ENCODE measurements around the gene TOM1L1.

Gene TOM1L1

DNA sequence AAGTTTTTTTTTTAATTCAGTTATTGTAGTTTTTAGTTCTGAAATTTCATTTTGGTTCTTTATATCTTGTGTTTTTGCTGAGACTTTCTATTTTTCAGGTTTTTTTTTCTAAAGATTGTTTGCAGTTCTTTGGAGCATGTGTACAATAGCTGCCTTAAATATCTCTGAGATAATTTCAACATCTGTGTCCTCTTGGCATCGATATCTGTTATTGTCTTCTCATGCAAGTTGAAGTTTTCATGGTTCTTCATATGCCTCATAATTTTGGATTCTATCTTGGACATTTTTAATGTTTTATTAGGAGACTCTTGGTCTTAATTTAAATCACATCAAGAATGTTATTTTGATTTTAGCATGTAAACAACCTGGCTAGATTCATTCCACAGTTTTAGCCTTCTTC, 45.0 kb downstream of the TOM1L1 start:
- H3K9me3 ChIP-seq (ENCODE audit: control insufficient read depth, insufficient read depth, low read length) = no peaks in the 10 kb centered on the region
- no peaks in the 10 kb centered on the region for H3K4me1 ChIP-seq (ENCODE audit: insufficient read depth, low read length)
- peaks cover 29% of the 10 kb centered on the region for H3K36me3 ChIP-seq (ENCODE audit: insufficient read depth, low read length)
- no peak overlapping the region for H3K9ac ChIP-seq (ENCODE audit: low read depth, low read length)

DNA sequence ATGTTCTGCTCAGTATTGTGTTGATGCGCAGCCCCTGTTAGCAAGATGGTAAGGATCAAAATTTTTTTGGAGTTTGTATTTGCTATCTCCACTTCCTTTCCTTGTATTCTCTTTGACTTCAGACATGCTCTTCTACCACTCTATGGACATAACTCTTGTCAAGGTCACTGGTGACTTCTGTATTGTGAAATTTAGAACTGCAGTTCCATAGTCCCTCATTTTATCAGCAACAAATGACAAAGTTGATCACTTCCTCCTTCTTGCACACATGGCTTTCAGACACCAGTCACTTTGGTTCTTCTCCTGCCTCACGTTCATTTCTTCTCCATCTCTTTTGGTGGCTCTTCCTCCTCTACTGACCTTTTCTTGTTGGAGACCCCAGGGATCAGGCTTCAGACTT, 46.7 kb downstream of the TOM1L1 start:
- Histone ChIP-seq H3K36me3 (ENCODE audit: insufficient read depth, low read length) (peaks cover 32% of the 10 kb centered on the region), H3K9me3 (ENCODE audit: control insufficient read depth, insufficient read depth, low read length) (no peaks in the 10 kb centered on the region), H3K9ac (ENCODE audit: low read depth, low read length) (no peak overlapping the region), H3K4me1 (ENCODE audit: insufficient read depth, low read length) (no peaks in the 10 kb centered on the region)

DNA sequence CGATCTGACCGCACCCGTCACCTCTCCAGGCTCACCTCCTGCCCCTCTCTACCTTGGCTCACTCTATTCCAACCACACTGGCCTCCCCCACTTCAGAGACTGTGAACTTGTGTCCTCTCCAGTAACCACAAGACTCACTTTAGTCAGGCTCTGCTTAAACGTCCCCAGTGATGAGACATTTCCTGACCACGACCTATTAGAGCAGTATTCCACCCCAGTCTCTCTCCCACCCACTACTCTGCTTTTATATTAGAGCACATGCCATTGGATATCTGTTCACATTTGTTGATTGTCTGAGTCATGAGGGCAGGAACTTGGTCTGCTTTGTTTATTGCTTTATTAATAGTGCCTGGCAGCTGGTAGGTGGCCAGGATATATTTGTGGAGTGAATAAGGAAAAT, 47.7 kb downstream of the TOM1L1 start:
- no peak overlapping the region for H3K9ac ChIP-seq (ENCODE audit: low read depth, low read length)
- H3K36me3 ChIP-seq (ENCODE audit: insufficient read depth, low read length) = peaks cover 32% of the 10 kb centered on the region
- no peaks in the 10 kb centered on the region for H3K9me3 ChIP-seq (ENCODE audit: control insufficient read depth, insufficient read depth, low read length)
- no peaks in the 10 kb centered on the region for H3K4me1 ChIP-seq (ENCODE audit: insufficient read depth, low read length)

DNA sequence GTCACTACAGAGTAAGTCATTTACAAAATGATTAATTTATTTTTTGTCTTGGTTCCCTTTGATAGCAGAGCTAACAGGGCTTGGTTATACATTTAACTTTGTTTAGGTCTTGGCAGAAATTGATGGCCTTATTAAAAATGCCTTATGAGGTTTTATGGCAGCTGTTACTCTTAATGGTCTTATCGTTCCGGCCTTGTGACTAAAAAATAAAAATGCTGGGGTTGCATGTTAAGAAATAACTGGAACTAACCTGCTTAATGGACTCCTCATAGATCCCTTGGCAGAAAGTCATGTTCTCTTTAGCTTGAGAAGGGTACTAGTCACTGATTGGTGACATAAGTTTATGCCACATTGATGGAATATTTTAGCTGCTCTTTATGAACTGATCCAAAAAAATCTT, 49.5 kb downstream of the TOM1L1 start:
- no peaks in the 10 kb centered on the region for H3K4me1 ChIP-seq (ENCODE audit: insufficient read depth, low read length)
- peaks cover 32% of the 10 kb centered on the region for H3K36me3 ChIP-seq (ENCODE audit: insufficient read depth, low read length)
- no peaks in the 10 kb centered on the region for H3K9me3 ChIP-seq (ENCODE audit: control insufficient read depth, insufficient read depth, low read length)
- H3K9ac ChIP-seq (ENCODE audit: low read depth, low read length) = no peak overlapping the region

DNA sequence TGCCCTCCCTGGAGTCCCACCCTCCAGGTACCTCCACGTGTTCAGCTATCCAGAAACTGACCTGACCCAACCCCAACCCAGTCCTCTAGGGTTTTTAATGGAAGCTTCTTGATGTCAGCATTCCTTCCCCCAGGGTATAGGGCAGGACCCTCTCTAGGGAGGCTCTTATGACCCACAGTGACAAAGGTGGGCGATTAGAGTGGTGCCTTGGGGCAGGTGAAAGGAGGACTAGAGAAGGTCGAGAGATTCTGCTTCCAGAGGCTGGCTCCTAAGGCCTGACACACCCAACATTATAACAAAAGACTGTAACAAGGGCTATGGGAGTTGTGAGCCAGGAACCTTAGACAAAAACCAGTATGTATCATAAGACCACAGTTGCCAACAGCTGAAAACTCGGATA, 50.6 kb downstream of the TOM1L1 start:
- Histone ChIP-seq H3K36me3 (ENCODE audit: insufficient read depth, low read length) (peaks cover 30% of the 10 kb centered on the region), H3K4me1 (ENCODE audit: insufficient read depth, low read length) (no peaks in the 10 kb centered on the region), H3K9me3 (ENCODE audit: control insufficient read depth, insufficient read depth, low read length) (no peaks in the 10 kb centered on the region), H3K9ac (ENCODE audit: low read depth, low read length) (no peak overlapping the region)

DNA sequence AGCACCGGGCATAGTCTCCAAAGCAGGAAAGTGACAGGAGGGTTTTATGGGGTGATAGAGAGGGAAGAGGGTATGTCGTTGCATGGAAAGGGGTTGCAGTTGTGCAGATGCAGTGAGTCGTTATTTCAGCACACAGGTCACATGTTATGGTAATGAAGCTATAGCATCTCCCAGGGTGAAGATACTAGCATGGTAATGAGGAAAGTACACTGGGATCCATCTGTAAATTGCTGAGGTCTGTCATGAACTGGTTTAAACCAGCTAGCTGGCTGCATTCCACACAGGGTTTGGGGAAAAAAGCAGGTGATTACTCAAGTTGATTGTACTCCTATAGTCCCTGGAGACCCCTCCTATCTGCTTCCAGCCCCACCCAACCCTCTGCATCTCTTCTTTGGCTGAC, 56.1 kb downstream of the TOM1L1 start:
- Histone ChIP-seq H3K9me3 (ENCODE audit: control insufficient read depth, insufficient read depth, low read length) (no peaks in the 10 kb centered on the region), H3K36me3 (ENCODE audit: insufficient read depth, low read length) (peaks cover 16% of the 10 kb centered on the region; the same call in 1 of the 2 replicates), H3K9ac (ENCODE audit: low read depth, low read length) (no peak overlapping the region), H3K4me1 (ENCODE audit: insufficient read depth, low read length) (peaks cover 9% of the 10 kb centered on the region; the same call in 1 of the 2 replicates)

DNA sequence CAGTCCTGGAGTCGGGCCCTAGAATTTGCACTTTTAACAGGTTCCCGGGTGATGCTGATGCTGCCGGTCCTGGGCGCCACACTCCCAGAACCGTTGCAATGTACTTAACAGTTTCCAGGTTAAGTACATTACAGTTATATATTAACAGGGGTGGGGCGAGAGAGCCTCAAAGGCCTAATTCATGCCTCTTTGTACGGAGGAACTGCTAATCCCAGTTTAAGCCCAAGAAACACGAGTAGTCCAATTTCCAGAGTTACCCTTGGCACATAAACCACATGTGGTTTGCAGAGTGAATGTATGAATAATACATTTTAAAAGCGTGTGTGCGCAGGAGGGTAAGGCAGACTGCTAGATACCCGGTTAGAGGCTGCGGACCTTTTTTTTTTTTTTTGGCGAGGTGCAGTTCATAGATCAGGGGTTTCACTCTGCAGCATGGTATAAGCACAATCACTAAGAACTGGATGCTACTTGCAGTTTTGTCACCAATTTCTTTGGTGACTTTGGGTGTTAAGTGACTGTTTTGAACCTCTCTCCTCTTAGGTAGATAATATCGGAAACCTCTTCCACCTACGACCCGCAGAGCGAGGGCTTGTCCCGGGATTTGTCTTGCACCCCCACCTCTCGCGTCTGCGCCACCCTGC, 67.1 kb downstream of the TOM1L1 start:
- Histone ChIP-seq H3K9me3 (ENCODE audit: control insufficient read depth, insufficient read depth, low read length) (no peaks in the 10 kb centered on the region), H3K36me3 (ENCODE audit: insufficient read depth, low read length) (0 out of 2 replicates have a peak, but pooled peaks cover 3% of the 10 kb centered on the region), H3K4me1 (ENCODE audit: insufficient read depth, low read length) (0 out of 2 replicates have a peak, but pooled peaks cover 6% of the 10 kb centered on the region), H3K9ac (ENCODE audit: low read depth, low read length) (peak overlapping the region; percentile 97)

DNA sequence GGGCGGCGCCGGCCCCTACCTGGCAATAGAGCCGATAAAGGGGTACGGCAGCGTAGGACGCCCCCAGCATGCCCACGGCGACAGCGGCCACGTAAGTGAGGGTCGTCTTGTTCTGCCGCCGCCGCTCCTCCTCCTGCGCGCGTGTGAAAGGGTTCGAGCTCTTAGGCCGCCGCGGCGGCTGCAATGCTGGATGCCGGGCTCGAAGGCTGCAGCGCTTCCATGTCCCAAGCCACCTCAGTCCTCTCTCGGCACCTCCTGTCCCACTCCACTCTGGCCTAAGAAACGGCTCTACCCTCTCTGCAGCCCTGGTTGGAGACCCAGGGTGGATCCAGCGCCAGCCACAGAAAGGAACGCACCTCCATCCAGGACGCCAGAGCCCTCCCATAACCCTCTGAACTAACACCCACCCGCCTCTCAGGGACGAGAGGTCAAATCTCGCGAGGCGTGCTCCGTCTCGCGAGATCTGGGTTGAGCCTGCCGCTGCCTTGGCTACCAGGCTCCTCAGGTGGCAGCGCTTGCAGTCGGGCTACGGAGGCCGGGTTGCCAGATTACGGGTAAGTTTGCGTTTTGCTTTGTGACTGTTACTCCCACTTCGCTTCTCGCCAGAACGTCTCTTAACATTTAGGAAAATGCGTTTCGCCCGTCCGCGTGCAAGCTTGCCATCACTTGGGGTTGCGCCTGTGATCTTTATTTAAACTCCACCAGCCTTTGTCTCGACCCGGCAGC, 67.8 kb downstream of the TOM1L1 start, which contains the start of the genes COX11 and STXBP4:
Gene COX11, minus strand, starts transcription at position 393 of the 726 bp plus-strand sequence. Its CDS starts 8 bp downstream, at position 385.
Gene STXBP4, plus strand, starts transcription at position 504 of the 726 bp plus-strand sequence. CDS start 17,455 bp downstream, outside the sequence.
- H3K4me1 ChIP-seq (ENCODE audit: insufficient read depth, low read length) = 0 out of 2 replicates have a peak, but pooled peaks cover 6% of the 10 kb centered on the region
- peak within 1 kb of the TSS; percentile 97 for H3K9ac ChIP-seq (ENCODE audit: low read depth, low read length)
- H3K9me3 ChIP-seq (ENCODE audit: control insufficient read depth, insufficient read depth, low read length) = no peaks in the 10 kb centered on the region
- 0 out of 2 replicates have a peak, but pooled peaks cover 3% of the 10 kb centered on the region for H3K36me3 ChIP-seq (ENCODE audit: insufficient read depth, low read length)

DNA sequence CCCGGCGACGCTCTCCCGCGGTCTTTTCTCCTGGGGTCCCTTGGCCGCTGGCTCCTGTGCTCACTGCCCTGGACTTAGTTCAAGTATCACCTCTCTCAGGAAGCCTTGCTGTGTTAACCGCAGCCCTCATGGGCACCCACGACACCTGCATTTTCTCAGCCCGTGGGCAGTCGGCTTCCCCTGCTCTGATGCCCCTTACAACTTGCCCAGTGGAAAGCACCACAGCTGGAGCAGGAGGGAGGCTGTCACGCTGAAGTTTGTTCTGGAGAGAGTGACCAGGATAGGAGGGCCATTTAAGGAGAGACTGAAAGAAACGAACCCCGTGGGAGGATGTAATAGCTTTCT, 68.3 kb downstream of the TOM1L1 start:
- Histone ChIP-seq H3K9ac (ENCODE audit: low read depth, low read length) (peak overlapping the region; percentile 97), H3K36me3 (ENCODE audit: insufficient read depth, low read length) (0 out of 2 replicates have a peak, but pooled peaks cover 3% of the 10 kb centered on the region), H3K9me3 (ENCODE audit: control insufficient read depth, insufficient read depth, low read length) (no peaks in the 10 kb centered on the region), H3K4me1 (ENCODE audit: insufficient read depth, low read length) (0 out of 2 replicates have a peak, but pooled peaks cover 6% of the 10 kb centered on the region)

DNA sequence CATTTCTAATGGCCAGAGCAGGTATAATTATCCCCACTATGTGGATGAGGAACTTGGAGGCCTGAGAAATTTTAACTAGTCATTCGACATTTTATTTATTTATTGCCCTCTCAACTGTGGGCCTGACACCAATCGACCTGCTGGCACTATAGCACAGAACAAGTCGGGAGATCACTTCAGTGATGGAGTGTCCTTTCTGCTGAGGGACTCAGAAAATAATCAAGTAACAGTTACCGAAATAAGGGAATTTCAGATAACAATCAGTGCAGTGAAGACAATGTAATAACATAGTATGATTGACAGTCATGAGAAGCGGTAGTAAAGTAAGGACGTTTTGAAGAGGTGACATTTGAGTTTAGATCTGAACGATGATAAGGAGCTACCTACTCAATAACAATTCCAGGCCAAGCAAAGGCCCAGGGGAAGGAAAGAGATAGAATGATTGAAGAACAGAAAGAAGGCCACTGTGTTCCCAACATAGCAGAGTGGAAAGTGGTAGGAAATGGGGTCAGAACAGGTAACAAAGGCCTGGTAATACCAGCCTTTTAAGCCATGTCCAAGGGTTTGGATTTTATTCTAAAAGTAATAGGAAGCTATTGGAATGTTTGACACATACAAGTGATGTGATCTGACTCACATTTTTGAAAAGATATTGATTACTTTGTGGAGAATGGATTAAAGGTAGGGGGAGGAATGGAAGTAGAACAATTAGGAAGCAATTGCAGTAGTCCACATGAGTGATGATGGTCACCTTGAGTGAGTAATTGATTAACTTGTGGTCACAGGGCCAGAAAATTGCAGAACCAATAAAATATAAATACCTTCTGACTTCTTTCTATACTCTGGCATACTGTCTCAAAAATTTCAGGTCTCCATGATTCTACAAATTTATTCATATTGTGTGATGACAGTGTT, 69.3 kb downstream of the TOM1L1 start:
- 0 out of 2 replicates have a peak, but pooled peaks cover 6% of the 10 kb centered on the region for H3K4me1 ChIP-seq (ENCODE audit: insufficient read depth, low read length)
- no peaks in the 10 kb centered on the region for H3K36me3 ChIP-seq (ENCODE audit: insufficient read depth, low read length)
- no peaks in the 10 kb centered on the region for H3K9me3 ChIP-seq (ENCODE audit: control insufficient read depth, insufficient read depth, low read length)
- peak overlapping the region; percentile 97 for H3K9ac ChIP-seq (ENCODE audit: low read depth, low read length)

DNA sequence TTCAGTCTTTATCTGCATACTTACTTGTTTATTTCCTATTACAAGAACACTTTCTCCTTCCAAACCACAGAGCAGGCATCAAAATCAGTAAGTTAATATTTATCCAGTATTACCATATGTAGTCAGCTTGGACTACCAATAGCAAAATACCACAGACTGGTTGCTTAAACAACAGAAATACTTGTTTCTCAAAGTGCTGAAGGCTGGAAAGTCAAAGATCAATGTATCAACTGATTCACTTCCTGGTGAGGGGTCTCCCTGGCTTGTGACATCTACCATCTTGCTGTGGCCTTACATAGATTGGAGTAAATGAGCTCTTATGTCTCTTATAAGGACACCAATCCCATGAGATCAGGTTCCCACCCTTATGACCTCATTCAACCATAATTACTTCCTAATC, 70.5 kb downstream of the TOM1L1 start:
- Histone ChIP-seq H3K4me1 (ENCODE audit: insufficient read depth, low read length) (0 out of 2 replicates have a peak, but pooled peaks cover 6% of the 10 kb centered on the region), H3K9me3 (ENCODE audit: control insufficient read depth, insufficient read depth, low read length) (no peaks in the 10 kb centered on the region), H3K36me3 (ENCODE audit: insufficient read depth, low read length) (no peaks in the 10 kb centered on the region), H3K9ac (ENCODE audit: low read depth, low read length) (no peak overlapping the region)

DNA sequence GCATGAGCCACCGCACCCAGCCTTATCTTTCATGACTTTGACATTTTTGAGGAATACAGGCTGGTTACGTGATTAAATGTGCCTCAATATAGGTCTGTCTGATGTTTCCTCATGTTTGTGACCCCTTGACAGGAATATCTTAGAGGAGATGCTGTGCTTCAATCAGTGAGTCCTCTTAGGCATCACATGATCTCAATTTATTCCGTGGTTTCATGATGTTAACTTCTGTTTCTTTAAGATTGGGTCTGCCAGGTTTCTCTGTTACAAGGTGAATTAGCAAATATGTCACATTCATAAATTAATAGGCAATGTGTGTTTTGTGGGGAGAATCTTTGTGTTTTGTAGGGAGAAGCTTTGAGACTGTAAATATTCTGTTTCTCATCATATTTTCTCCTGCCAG, 71.2 kb downstream of the TOM1L1 start:
- H3K9me3 ChIP-seq (ENCODE audit: control insufficient read depth, insufficient read depth, low read length) = no peaks in the 10 kb centered on the region
- no peaks in the 10 kb centered on the region for H3K36me3 ChIP-seq (ENCODE audit: insufficient read depth, low read length)
- H3K9ac ChIP-seq (ENCODE audit: low read depth, low read length) = no peak overlapping the region
- 0 out of 2 replicates have a peak, but pooled peaks cover 6% of the 10 kb centered on the region for H3K4me1 ChIP-seq (ENCODE audit: insufficient read depth, low read length)

DNA sequence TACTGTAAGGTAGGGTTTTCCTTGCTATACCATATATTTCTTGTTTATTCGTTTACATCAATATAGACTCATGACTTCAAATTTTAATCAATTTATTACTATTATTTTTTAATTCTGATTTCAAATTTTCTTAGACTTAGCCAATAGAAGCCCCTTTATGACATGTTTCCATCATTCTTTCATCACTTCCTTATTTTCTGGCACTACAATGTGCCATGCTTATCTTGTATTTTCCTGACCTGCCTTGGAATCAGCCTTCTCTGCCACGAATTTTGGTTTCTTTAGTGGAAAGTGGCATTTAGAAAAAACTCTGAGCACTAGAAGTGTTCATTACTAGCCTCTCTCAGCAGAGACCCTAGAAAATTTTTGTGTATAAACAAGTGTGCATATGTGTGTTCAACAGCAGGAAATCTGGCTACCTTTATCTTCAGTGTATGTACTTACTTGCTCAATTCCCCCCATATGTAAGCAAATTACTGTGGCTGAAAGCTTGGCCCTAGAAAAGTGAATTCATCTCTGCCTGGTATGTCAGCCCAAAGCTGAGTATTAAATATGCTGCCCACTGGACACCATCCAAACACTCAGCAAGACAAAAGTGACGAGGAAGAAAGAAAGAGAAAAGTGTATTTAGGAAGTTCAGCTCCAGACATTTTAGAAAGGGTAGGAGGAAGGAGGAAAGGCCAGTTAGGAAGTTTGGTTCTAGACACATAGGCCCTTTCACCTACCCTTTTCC, 71.9 kb downstream of the TOM1L1 start:
- H3K9ac ChIP-seq (ENCODE audit: low read depth, low read length) = no peak overlapping the region

More for the DNA sequence above, 71.9 kb downstream of the TOM1L1 start:
- 0 out of 2 replicates have a peak, but pooled peaks cover 6% of the 10 kb centered on the region for H3K4me1 ChIP-seq (ENCODE audit: insufficient read depth, low read length)
- no peaks in the 10 kb centered on the region for H3K9me3 ChIP-seq (ENCODE audit: control insufficient read depth, insufficient read depth, low read length)
- H3K36me3 ChIP-seq (ENCODE audit: insufficient read depth, low read length) = no peaks in the 10 kb centered on the region
